ENCODE results near the gene RCOR3.

DNA sequence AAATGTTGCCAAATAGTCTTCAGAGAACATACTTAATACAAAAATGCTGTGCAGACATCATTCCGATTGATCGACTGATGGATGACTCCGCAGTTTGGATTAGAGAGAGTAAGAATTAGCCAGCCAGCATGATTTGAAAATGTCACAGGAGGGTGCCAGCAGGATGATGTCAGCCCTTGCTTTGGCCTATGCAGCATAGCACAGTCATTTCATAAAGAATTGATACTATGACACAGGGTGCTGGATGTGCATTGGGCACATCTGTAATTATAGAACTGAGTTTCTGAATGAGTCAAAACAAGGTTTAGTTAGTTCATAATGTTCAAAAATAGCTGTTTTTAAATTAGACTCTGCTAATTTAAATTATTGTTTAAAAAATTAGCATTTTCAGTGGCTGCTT, 45.9 kb downstream of the RCOR3 start:
- TF ChIP-seq, protein P1, sequence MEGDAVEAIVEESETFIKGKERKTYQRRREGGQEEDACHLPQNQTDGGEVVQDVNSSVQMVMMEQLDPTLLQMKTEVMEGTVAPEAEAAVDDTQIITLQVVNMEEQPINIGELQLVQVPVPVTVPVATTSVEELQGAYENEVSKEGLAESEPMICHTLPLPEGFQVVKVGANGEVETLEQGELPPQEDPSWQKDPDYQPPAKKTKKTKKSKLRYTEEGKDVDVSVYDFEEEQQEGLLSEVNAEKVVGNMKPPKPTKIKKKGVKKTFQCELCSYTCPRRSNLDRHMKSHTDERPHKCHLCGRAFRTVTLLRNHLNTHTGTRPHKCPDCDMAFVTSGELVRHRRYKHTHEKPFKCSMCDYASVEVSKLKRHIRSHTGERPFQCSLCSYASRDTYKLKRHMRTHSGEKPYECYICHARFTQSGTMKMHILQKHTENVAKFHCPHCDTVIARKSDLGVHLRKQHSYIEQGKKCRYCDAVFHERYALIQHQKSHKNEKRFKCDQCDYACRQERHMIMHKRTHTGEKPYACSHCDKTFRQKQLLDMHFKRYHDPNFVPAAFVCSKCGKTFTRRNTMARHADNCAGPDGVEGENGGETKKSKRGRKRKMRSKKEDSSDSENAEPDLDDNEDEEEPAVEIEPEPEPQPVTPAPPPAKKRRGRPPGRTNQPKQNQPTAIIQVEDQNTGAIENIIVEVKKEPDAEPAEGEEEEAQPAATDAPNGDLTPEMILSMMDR (IDR thresholded peaks at IDR 0.05) = no peak
- TF ChIP-seq POLR2A (IDR thresholded peaks at IDR 0.05) = no peak
